Lower leg skin (tissue), 3 donors: ENCODE results near the gene CCRL2.

Experiments used
- CTCF ChIP-seq, 3 donors: fragments of 450-650 bp; IDR thresholded peaks; one replicate each; pipeline ENCODE4 v1.5.1; 2016; ENCODE audit warnings: antibody characterized with exemption in 3 of 3, mild to moderate bottlenecking in 3 of 3, moderate library complexity in 2 of 3
- POLR2A ChIP-seq, 2 donors: fragments of 450-650 bp; IDR thresholded peaks; one replicate each; pipeline ENCODE4 v1.6.1; 2016 to 2017; ENCODE audit warnings: antibody characterized with exemption in 2 of 2, mild to moderate bottlenecking in 1 of 2, moderate library complexity in 1 of 2

GRCh38 chr3:46422617-46423016, 15.6 kb downstream of the CCRL2 start:
- TF ChIP-seq CTCF (IDR thresholded peaks at IDR 0.05) (no peak), POLR2A (IDR thresholded peaks at IDR 0.05) (no peak)
